NCI-H69 (cell line): ENCODE data around the gene CKAP4.

ENCODE experiments used
- DNase-seq: peaks from one replicate; lab custom pipeline; 2025; lab: John Stamatoyannopoulos, UW

The CKAP4 gene

GRCh38 chr12:106239951-106240335 is 7.9 kb downstream of the CKAP4 start:
- no peak for DNase-seq

GRCh38 chr12:106239241-106239950 is 8.4 kb downstream of the CKAP4 start:
- no peak for DNase-seq

GRCh38 chr12:106238146-106238545 is 9.7 kb downstream of the CKAP4 start:
- no peak for DNase-seq

- no peak for DNase-seq
Observed at GRCh38 chr12:106235770-106236169, 12.1 kb downstream of the CKAP4 start.

- no peak for DNase-seq
Observed at GRCh38 chr12:106234449-106234848, 13.4 kb downstream of the CKAP4 start.

GRCh38 chr12:106233011-106233410 is 14.8 kb downstream of the CKAP4 start:
- DNase-seq, result no peak

- no peak for DNase-seq
Observed at GRCh38 chr12:106229036-106229591, 18.7 kb downstream of the CKAP4 start.

- no peak for DNase-seq
Observed at GRCh38 chr12:106228320-106228710, 19.5 kb downstream of the CKAP4 start.

- DNase-seq, result peak; percentile 63
Observed at GRCh38 chr12:106227641-106228319, 20.0 kb downstream of the CKAP4 start.

GRCh38 chr12:106226884-106227640 is 20.8 kb downstream of the CKAP4 start:
- DNase-seq, result peak; percentile 85

- DNase-seq, result no peak
Observed at GRCh38 chr12:106224355-106224706, 23.5 kb downstream of the CKAP4 start.

- DNase-seq, result peak; percentile 81
Observed at GRCh38 chr12:106223485-106224354, 24.1 kb downstream of the CKAP4 start.

GRCh38 chr12:106220536-106220935 is 27.3 kb downstream of the CKAP4 start:
- DNase-seq, result no peak

- DNase-seq, result no peak
Observed at GRCh38 chr12:106219043-106219442, 28.8 kb downstream of the CKAP4 start.

GRCh38 chr12:106217706-106218105 is 30.1 kb downstream of the CKAP4 start:
- DNase-seq, result no peak

- no peak for DNase-seq
Observed at GRCh38 chr12:106214571-106214970, 33.2 kb downstream of the CKAP4 start.

- DNase-seq, result no peak
Observed at GRCh38 chr12:106213662-106214061, 34.2 kb downstream of the CKAP4 start.

GRCh38 chr12:106211973-106212372 is 35.8 kb downstream of the CKAP4 start:
- peak; percentile 54 for DNase-seq

- peak; percentile 90 for DNase-seq
Observed at GRCh38 chr12:106205208-106206069, 42.4 kb downstream of the CKAP4 start.

GRCh38 chr12:106204312-106204711 is 43.5 kb downstream of the CKAP4 start:
- no peak for DNase-seq
